ENCODE measurements around the gene AHR.

AHR gene

GRCh38 chr7:17304926-17305325, 6.5 kb downstream of the AHR start:
- DNase-seq (ENCODE audit: low read depth in 2 of 2) = no peak

DNA sequence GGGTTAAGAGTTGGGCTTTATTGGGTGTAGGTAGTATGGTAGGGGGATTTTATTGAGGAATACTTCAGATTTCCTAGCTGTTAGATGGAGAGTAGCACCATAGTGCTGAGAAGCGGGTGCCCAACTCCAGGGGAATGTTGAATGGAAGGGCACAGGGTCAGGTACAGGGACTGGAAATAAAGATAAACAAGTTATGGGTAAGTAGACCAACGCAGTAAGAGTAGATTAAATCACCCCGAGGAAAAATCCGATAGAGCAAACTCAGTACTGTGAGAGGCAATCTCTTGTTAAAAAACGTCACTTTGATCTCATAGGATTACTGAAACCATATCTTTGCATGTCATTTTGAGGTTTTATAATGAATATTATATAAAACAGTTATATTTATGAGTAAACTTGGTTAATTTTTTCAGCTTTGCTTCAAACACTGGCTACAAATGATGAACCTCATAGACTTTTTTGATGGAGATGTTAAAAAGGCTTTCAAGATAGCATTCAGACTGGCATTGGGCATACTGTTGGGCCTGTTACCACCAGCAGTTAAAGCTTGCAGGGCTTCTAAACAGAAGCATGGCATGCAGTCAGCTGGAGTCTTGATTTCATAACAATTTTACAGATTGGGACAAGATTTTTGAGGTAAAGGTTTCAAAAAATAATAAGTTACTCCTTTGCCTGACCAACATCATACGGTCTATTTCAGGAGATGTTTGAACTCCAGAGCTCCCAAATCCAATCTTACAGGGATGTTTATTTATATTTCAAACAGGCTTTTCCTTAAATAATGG, 7.1 kb downstream of the AHR start:
- no peak for DNase-seq (ENCODE audit: low read depth in 2 of 2)

- DNase-seq (ENCODE audit: low read depth in 2 of 2) = no peak
Measured at GRCh38 chr7:17307000-17307399, 8.5 kb downstream of the AHR start.

GRCh38 chr7:17307558-17307957, 9.1 kb downstream of the AHR start:
- no peak for DNase-seq (ENCODE audit: low read depth in 2 of 2)

DNA sequence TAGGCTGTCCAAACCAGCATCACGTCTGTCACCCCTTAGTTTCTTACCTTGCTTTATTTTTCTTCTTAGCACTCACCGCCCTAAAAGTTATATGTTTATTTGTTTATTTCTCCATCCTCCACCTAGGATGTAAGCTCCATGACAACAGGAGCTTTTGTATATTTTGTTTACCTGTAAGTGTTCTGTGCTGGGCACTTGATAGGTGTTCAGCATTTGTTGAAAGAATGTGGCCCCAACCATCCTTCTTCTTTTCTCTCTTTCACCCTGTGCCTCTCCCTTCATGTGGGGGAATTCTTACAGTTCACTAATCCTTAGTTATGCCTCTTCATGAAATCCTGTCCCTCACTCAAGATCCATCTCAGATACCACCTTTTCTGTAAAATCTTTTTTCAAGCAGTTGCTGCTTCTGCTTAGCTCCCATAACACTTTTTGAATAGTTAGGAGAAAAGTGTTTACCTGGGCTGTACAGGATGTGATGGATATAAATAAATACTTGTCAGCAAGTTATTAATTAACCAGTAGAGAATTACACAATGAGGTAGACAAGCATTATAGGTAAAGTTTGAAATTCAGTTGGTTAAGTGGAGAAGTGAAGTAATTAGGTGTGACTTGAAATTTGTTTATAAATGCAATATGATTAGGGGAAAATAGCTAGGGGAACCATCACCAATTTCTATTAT, 9.7 kb downstream of the AHR start:
- no peak for DNase-seq (ENCODE audit: low read depth in 2 of 2)

- no peak for DNase-seq (ENCODE audit: low read depth in 2 of 2)
Measured at GRCh38 chr7:17311194-17311593, 12.7 kb downstream of the AHR start.

- DNase-seq (ENCODE audit: low read depth in 2 of 2) = no peak
Measured at GRCh38 chr7:17311952-17312351, 13.5 kb downstream of the AHR start.

GRCh38 chr7:17312641-17313040, 14.2 kb downstream of the AHR start:
- no peak for DNase-seq (ENCODE audit: low read depth in 2 of 2)

DNA sequence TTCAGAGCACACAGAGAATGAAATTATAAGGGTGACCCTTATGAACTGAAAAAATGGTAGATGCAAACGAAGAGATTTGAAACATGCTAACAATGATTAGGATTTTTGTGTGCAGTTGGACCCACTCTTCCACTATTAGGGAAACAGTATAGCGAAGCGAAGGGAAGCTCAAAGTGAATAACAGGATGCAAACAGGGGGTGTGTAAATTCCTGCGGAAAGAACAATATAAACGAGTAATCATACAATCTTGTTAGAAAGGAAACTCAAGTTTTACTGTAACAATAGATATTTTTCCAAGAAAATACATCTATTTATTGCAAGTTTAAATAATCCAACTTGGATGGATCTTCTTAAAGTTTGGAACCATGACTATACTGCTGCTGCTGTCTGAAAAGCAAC, 14.7 kb downstream of the AHR start:
- DNase-seq (ENCODE audit: low read depth in 2 of 2) = no peak

- no peak for DNase-seq (ENCODE audit: low read depth in 2 of 2)
Measured at GRCh38 chr7:17315974-17316373, 17.5 kb downstream of the AHR start.

DNA sequence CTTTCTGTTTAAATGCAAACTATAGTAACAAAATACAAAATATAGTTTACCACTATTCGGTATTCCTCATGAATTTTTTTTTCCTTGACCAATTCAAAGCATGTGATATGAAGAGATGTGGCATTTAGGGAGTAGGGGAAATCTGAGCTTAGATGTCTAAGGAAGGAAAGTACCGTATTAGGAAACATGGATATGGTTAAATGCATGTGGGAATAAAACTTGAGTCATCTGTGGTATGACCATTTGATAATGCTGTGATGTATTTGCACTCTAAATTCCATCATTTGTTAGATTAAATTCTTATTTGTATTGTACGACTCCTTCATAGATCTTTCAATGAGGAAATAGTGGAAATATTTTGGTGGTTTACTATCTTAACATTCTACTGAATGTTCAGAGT, 19.7 kb downstream of the AHR start:
- DNase-seq (ENCODE audit: low read depth in 2 of 2) = no peak

DNA sequence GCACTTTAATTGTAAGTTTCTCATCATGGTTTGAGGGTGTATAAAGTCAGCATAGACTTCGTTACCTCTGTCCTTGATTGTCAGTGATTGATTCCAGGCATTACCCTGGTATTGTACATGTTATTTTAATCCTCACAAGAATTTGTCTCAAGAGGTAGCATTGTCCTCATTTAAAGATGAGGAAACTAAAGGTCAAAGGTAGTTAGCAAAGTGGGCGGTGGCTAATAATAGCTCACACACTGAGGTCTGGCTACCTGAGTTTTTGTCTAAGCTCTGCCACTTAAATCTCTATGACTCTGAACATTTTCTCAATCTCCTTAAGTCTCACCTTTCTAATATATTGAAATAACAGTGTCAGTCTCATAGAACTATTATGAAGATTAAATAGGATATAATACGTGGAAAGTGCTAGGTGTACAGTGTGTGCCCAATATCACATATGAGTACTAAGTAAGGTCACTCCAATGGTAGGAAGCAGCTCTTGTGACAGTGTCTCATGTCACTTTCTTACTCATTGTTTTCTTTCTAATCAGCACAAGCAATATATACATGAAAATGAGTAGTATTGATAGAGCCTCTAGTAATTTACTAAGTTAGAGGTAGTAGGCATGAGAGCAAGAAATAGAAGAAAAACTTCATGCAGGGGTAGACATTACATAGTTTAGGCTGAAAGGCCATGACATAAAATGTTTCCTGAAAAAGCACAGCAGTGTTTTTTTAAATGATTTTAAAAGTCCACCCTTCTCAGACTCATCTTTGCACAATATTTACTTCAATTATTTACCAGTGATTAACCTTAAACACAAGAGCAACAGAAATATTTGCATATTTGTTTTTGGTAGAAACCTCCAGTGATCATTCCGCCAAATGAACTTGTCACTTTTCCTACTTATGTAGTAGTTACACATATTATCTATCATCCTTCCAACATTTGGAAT, 21.0 kb downstream of the AHR start:
- no peak for DNase-seq (ENCODE audit: low read depth in 2 of 2)

GRCh38 chr7:17320102-17320497, 21.6 kb downstream of the AHR start:
- no peak for DNase-seq (ENCODE audit: low read depth in 2 of 2)

GRCh38 chr7:17320657-17321056, 22.2 kb downstream of the AHR start:
- no peak for DNase-seq (ENCODE audit: low read depth in 2 of 2)

GRCh38 chr7:17325364-17325763, 26.9 kb downstream of the AHR start:
- no peak for DNase-seq (ENCODE audit: low read depth in 2 of 2)

DNA sequence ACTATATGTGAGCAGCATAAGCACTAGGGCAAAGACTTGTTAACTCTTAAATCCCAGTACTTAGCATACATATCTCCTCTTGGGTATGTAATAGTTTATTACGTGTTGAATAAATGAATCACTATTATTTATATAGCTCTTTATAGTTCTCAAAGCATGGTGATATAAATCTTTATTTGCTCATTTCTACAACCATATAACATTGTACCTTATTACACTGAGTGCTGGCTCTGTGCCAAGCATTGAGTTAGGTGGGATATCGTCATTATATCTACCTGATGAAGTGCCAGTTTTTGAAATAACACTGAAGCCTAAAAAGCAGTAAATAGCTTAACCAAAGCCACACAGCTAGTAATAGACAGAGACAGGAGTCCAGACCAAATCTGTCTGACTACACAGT, 27.9 kb downstream of the AHR start:
- DNase-seq (ENCODE audit: low read depth in 2 of 2) = no peak

- DNase-seq (ENCODE audit: low read depth in 2 of 2) = no peak
Measured at GRCh38 chr7:17328641-17329040, 30.2 kb downstream of the AHR start.

DNA sequence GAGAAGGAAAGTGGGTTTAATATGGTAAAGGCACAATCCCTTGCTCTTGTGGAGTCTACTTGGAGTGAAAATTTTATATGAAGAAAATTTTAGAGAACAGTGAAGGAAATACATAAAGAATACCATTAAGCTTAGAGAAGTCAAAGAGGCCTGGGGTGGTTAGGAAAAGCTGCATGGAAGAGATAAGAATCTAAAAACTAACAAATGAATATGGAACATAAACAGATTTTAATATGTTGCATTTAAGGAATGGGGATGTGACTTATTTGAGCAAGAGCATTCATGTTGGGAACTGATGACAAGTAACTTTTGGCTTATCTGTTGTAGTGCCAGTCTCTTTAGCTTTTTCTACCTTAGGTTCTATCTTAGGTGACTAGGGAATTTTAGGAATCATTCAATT, 31.0 kb downstream of the AHR start:
- DNase-seq (ENCODE audit: low read depth in 2 of 2) = no peak

DNA sequence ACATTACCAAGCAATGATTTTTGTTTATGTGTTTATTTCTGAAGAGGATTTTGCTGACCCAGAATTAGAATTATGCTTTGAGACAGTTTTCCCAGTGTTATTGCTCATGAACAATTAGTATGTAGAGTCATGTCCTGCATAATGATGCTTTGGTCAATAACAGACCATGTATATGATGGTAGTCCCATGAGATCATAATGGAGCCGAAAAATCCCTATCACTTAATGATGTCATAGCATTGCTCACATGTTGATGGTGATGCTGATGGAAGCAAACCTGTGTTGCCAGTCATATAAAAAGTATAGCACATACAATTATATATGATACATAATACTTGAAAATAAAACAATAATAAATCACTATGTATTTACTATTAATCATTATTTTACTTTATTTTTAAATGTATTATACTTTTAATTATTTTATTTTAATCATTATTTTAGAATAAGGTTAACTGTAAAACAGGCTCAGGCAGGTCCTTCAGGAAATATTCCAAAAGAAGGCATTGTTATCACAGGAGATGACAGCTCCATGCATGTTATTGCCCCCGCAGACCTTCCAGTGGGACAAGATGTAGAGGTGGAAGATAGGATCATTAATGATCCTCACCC, 33.5 kb downstream of the AHR start:
- no peak for DNase-seq (ENCODE audit: low read depth in 2 of 2)

DNA sequence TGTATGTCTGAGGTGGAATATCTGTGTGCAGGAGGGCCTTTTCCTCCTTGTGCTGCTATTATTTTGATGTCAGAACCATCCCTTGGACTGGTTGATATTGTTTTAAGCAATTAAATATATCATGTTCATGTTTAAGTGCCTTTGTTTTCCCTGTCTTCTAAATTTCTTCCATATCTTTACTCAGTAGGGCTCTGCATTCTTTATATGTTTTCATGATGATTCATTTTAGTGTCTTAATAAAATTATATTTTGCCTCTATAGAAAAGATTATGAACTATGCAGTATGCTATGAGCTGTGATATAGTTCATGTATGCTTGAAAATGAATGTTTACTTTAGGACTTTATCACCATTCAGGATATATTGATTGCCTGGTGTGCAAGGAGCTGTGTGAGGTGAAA, 34.8 kb downstream of the AHR start:
- no peak for DNase-seq (ENCODE audit: low read depth in 2 of 2)

DNA sequence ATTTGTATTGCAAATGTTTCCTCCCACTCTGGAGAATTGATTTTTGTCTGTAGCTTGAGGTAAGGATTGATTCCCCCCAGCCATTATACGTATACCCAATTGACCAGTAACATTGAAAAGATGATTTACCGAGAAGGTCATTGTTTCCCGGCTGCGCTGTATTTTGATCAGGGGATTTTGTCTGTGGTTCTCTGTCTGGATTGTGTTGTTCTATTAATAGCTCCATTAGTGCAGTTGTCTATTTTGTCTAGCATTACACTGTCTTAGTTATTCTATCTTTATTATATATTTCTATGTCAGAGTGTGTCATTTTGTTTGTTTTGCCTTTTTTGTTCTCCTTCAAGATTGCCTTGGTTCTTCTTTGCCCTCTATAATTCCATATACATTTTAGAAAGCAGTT, 37.7 kb downstream of the AHR start:
- DNase-seq (ENCODE audit: low read depth in 2 of 2) = no peak

- DNase-seq (ENCODE audit: low read depth in 2 of 2) = no peak
Measured at GRCh38 chr7:17339139-17339538, 40.7 kb downstream of the AHR start.
